MCF 10A (cell line): ENCODE data around the gene TCF21. TPM values are rescaled to one million over a fixed set of nuclear protein-coding genes. Genes with fewer than 3 reads are reported as not detected.

ENCODE experiments used
- BruUV-seq: library from RNA; stranded (reverse); fragments of 400-500 nt; replicated peaks from 2 replicates; lab custom pipeline; 2021; lab: Mats Ljungman, UMichigan
- CTCF ChIA-PET: fragments of 300-600 bp; sonication (Branson Sonifier 250); formaldehyde crosslinking; extraction: SDS; loops from one replicate; lab custom pipeline; 2021; ENCODE audit warnings: antibody characterized with exemption, inconsistent platforms; lab: Yijun Ruan, JAX
- POLR2A ChIA-PET: fragments of 300-600, 350-650 bp; sonication (Branson Sonifier 250); formaldehyde crosslinking; extraction: SDS; loops from one replicate; lab custom pipeline; 2020; ENCODE audit warnings: antibody characterized with exemption, inconsistent platforms; lab: Yijun Ruan, JAX
- DNase-seq: peaks from one replicate; pipeline ENCODE4 v3.0.0-alpha.2; 2018; ENCODE audit not compliant: unreplicated experiment
- H3K27ac Mint-ChIP-seq: one replicate; pipeline ENCODE4 v1.8.0; 2022; ENCODE audit warnings: mild to moderate bottlenecking, low read depth, mixed read lengths; ENCODE audit not compliant: unreplicated experiment
- H3K27me3 Mint-ChIP-seq: one replicate; pipeline ENCODE4 v1.8.0; 2022; ENCODE audit warnings: mixed read lengths; ENCODE audit not compliant: insufficient read depth, unreplicated experiment
- H3K36me3 Mint-ChIP-seq: one replicate; pipeline ENCODE4 v1.8.0; 2022; ENCODE audit warnings: mild to moderate bottlenecking, moderate library complexity, mixed read lengths; ENCODE audit not compliant: insufficient read depth, unreplicated experiment
- H3K4me1 Mint-ChIP-seq: one replicate; pipeline ENCODE4 v1.8.0; 2022; ENCODE audit warnings: mixed read lengths; ENCODE audit not compliant: insufficient read depth, unreplicated experiment
- H3K4me3 Mint-ChIP-seq: one replicate; pipeline ENCODE4 v1.8.0; 2022; ENCODE audit warnings: mild to moderate bottlenecking, moderate library complexity, mixed read lengths; ENCODE audit not compliant: unreplicated experiment
- H3K9me3 Mint-ChIP-seq: one replicate; pipeline ENCODE4 v1.8.0; 2022; ENCODE audit warnings: mixed read lengths; ENCODE audit not compliant: unreplicated experiment
- intact Hi-C: fragments of 100-400 bp; cut with micrococcal nuclease; formaldehyde crosslinking; loops from 2 replicates; pipeline ENCODE4 v1.14.1; 2022
- total RNA-seq: library from RNA; stranded (reverse); gene quantifications from 2 replicates; pipeline ENCODE4 v1.2.3, GENCODE V29; 2022
- TF ChIP-seq, protein P1 (sequence below): fragments of 200-600 bp; IDR thresholded peaks from one replicate; pipeline ENCODE4 v1.8.0; 2022; ENCODE audit warnings: antibody characterized with exemption, mild to moderate bottlenecking; ENCODE audit not compliant: unreplicated experiment

The TCF21 gene
- total RNA-seq, 1 experiment from 2014 or later: not detected

GRCh38 chr6:133871131-133871530 lies 17.8 kb upstream of the TCF21 start:
- TF ChIP-seq, protein P1, sequence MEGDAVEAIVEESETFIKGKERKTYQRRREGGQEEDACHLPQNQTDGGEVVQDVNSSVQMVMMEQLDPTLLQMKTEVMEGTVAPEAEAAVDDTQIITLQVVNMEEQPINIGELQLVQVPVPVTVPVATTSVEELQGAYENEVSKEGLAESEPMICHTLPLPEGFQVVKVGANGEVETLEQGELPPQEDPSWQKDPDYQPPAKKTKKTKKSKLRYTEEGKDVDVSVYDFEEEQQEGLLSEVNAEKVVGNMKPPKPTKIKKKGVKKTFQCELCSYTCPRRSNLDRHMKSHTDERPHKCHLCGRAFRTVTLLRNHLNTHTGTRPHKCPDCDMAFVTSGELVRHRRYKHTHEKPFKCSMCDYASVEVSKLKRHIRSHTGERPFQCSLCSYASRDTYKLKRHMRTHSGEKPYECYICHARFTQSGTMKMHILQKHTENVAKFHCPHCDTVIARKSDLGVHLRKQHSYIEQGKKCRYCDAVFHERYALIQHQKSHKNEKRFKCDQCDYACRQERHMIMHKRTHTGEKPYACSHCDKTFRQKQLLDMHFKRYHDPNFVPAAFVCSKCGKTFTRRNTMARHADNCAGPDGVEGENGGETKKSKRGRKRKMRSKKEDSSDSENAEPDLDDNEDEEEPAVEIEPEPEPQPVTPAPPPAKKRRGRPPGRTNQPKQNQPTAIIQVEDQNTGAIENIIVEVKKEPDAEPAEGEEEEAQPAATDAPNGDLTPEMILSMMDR: no peak
- H3K9me3 Mint-ChIP-seq: no peaks in the 10 kb centered on the region
- intact Hi-C loops: no loop called here
- ChIA-PET POLR2A (no interaction called here), CTCF (interaction anchor here (0.5 kb wide), 1 partner anchor 51 kb away, joined by 3 read pairs; no protein-coding TSS in a partner anchor)
- H3K4me1 Mint-ChIP-seq: peaks cover 6% of the 10 kb centered on the region
- no peak for DNase-seq
- no peak overlapping the region for H3K4me3 Mint-ChIP-seq
- no peaks in the 10 kb centered on the region for H3K36me3 Mint-ChIP-seq
- BruUV-seq: no TSS peak
- H3K27ac Mint-ChIP-seq: no peak overlapping the region
- no peaks in the 10 kb centered on the region for H3K27me3 Mint-ChIP-seq

GRCh38 chr6:133873538-133873937 lies 15.4 kb upstream of the TCF21 start:
- TF ChIP-seq, protein P1: no peak
- H3K36me3 Mint-ChIP-seq: no peaks in the 10 kb centered on the region
- H3K4me3 Mint-ChIP-seq: no peak overlapping the region
- no peaks in the 10 kb centered on the region for H3K9me3 Mint-ChIP-seq
- POLR2A ChIA-PET: no interaction called here
- BruUV-seq: no TSS peak
- DNase-seq: no peak
- H3K27me3 Mint-ChIP-seq: no peaks in the 10 kb centered on the region
- intact Hi-C loops: no loop called here
- H3K4me1 Mint-ChIP-seq: peaks cover 6% of the 10 kb centered on the region
- CTCF ChIA-PET: interaction anchor here (0.6 to 0.8 kb wide), 2 partner anchors 11 to 304 kb away, joined by 3 read pairs; no protein-coding TSS in a partner anchor
- no peak overlapping the region for H3K27ac Mint-ChIP-seq

DNA sequence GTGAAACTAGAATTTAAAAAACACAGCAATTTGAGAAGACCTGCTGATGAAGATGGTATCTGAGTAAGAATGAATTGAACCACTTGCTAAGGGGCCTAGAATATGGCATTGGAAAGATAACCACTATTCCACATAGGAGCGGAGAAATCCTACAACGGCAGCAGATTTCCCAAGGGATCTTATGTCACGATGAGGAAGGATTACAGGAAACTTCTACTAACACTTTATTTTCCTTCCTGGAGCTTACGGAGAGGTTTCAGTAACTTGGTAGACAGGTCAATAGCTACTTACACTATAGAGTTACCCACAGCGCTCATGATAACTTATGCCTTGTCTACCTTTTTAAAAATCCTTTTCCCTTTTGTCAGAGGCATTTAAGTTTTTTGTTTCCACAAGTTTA lies 11.8 kb upstream of the TCF21 start:
- Mint-ChIP-seq H3K36me3 (no peaks in the 10 kb centered on the region), H3K27ac (no peak overlapping the region), H3K4me3 (no peak overlapping the region), H3K4me1 (peaks cover 6% of the 10 kb centered on the region), H3K27me3 (no peaks in the 10 kb centered on the region), H3K9me3 (no peaks in the 10 kb centered on the region)
- TF ChIP-seq, protein P1: no peak
- ChIA-PET POLR2A (no interaction called here), CTCF (interaction anchor here (0.5 to 1.0 kb wide), 2 partner anchors 309 to 1298 kb away, joined by 3 to 4 read pairs; no protein-coding TSS in a partner anchor)
- no TSS peak for BruUV-seq
- no peak for DNase-seq
- intact Hi-C loops: no loop called here

DNA sequence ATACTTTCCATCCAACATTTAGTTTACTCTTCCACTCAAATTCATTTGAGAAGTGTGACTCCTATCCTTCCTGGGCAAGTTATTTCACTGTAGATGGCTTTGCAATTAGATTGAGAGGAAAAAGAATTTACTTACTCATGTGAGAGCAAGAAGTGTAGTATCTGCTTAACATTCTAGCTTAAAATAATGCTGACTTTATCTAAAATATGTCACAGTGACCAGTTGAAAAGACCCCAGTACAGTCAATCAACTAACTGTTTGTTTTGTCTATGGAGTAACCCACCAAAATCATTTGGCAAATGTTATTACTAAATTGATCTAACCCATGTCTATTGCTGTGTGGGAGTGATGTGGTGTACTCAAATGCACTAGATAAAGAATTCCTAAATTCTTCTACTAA lies 8.9 kb upstream of the TCF21 start:
- ChIA-PET POLR2A (no interaction called here), CTCF (interaction anchor here (1.0 kb wide), 1 partner anchor 37 kb away, joined by 4 read pairs; no protein-coding TSS in a partner anchor)
- no peak overlapping the region for H3K27ac Mint-ChIP-seq
- TF ChIP-seq, protein P1: no peak
- intact Hi-C loops: no loop called here
- no peak for DNase-seq
- BruUV-seq: no TSS peak
- no peaks in the 10 kb centered on the region for H3K9me3 Mint-ChIP-seq
- H3K27me3 Mint-ChIP-seq: no peaks in the 10 kb centered on the region
- H3K4me3 Mint-ChIP-seq: no peak overlapping the region
- H3K4me1 Mint-ChIP-seq: no peaks in the 10 kb centered on the region
- H3K36me3 Mint-ChIP-seq: no peaks in the 10 kb centered on the region
